Suppressor macrophage (primary cell): ENCODE results near the gene TRAPPC3L.

Experiments used
- DNase-seq, 4 experiments: peaks; one replicate each; pipeline ENCODE4 v3.0.0-alpha.2; 2020 to 2022

The TRAPPC3L gene

DNA sequence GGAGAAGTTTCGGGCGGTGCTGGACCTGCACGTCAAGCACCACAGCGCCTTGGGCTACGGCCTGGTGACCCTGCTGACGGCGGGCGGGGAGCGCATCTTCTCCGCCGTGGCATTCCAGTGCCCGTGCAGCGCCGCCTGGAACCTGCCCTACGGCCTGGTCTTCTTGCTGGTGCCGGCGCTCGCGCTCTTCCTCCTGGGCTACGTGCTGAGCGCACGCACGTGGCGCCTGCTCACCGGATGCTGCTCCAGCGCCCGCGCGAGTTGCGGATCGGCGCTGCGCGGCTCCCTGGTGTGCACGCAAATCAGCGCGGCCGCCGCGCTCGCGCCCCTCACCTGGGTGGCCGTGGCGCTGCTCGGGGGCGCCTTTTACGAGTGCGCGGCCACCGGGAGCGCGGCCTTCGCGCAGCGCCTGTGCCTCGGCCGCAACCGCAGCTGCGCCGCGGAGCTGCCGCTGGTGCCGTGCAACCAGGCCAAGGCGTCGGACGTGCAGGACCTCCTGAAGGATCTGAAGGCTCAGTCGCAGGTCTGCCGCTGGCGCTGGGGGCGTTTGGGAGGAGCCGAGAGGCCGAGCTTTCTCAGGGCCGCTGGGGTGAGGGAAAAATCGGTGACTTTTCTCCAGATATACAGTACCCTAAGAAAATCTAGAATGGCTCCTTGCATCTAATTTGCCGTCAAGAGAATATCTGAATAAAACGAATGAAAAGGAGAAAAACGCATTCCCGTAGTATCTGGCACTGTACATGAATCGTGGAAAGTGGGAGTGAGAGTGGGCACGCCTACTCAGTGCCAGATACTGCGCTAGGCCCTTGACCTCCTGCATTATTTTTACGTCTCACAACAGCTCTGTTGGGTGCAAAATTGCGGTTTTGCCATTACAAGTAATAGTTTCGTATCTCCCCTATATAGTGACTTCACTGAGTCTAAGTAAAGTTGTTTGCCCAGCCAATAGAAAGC is 83.3 kb downstream of the TRAPPC3L start:
- peak; percentile 43 to 81 (median 62) for DNase-seq

GRCh38 chr6:116461331-116461931 is 84.1 kb downstream of the TRAPPC3L start, which contains the start of gene CALHM6:
Gene CALHM6 (plus strand): TSS chr6:116461375. CDS start chr6:116461930, 555 bp downstream.
- peak in 1 of 4 experiments; percentile 6 for DNase-seq

- no peak for DNase-seq
These were observed 85.6 kb downstream of the TRAPPC3L start for GRCh38 chr6:116459927-116460326.

DNA sequence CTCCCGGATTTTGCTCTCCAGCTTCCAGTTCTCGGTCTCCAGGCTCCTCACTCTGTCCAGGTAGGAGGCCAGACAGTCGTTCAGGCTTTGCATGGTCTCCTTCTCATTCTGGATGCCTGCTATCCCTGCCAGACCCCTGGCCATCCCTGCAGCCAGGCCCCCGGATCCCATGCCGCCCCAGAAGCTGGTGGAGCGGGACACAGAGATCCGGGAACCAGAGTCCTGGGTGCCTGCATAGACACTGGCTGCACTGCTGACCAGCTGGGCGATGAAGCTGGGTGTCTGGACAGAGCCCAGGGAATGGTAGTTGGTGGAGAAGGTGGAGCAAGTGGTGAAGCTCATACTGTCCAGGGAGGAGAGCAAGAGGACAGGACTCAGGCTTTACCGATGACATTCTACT is 87.2 kb downstream of the TRAPPC3L start:
- DNase-seq, result no peak

GRCh38 chr6:116456927-116457326 is 88.6 kb downstream of the TRAPPC3L start:
- peak in 2 of 4 experiments; percentile 17 to 34 for DNase-seq

DNA sequence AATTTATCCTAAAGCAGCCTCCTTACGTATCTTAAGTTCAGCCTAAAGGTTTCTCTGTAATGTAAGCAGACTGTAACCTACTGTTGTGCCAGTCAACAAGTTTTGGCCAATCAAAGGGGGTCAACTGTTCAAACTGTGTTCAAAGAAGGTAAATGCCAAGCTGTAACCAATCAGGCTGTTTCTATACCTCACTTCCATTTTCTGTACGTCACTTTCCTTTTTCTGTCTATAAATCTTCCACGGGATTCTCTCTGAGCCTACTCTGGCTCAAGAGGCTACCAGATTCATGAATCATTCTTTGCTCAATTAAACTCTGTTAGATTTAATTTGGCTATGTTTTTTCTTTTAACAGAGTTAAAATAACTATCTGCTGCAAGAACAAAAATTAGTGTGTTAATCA is 89.4 kb downstream of the TRAPPC3L start:
- DNase-seq, result no peak

DNA sequence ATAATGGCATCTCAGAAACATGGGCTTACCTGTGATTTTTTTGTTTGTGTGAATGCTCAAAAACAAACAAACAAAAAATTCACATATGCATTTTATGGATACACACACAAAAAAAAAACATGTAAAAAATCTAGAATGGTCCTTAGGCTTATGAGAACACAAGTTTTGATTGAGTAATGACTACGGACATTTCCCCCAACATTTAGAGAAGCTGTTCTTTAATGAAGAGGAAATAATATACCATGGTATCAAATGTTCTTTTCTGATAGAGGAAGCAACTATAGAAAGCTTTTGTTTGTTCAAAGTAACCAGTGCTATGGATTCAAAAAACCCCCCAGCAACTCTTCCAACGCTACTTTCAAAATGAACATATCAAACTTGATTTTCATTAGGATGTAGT is 93.0 kb downstream of the TRAPPC3L start:
- DNase-seq, result peak in 2 of 4 experiments; percentile 60 to 61

DNA sequence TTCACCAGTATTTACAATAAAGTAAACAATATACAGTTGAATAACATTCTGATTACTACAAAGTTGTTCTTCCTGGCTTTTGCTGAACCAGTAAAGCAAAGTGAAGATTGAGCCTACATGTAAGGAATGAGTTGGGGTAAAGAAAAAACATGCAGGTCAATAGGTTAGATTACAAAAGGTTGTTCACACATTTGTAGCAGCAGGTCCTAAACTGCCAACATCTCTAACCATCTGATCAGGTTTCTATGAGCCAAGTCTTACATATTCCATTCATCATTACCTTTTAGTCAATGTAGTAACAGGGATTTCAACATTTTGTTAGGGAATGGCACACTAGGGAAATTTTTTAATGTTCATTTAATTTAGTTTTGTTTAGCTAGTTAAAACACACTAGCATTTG is 93.6 kb downstream of the TRAPPC3L start:
- DNase-seq, result no peak

- peak; percentile 53 to 85 (median 76) for DNase-seq
These were observed 94.4 kb downstream of the TRAPPC3L start for GRCh38 chr6:116450769-116451740.

GRCh38 chr6:116450185-116450710 is 95.2 kb downstream of the TRAPPC3L start:
- no peak for DNase-seq

DNA sequence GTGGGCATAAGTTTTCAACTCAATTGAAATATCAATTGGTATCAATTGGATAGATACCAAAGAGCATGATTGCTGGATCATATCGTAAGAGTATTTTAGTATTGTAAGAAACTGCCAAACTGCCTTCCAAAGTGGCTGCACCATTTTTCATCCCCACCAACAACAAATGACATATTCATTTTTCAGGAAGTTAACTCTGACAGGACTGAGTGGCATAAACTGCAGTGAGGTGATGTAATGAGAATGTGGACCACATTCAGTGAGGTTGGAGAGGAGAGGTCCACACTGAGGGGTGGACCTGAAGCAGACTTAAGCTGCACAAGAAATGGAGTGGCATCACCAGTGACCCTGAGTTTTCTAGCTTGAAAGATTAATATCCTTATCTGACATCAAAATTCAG is 95.9 kb downstream of the TRAPPC3L start:
- peak in 2 of 4 experiments; percentile 33 to 36 for DNase-seq

- DNase-seq, result peak; percentile 85 to 97 (median 88)
These were observed 97.9 kb downstream of the TRAPPC3L start for GRCh38 chr6:116447496-116448011.

DNA sequence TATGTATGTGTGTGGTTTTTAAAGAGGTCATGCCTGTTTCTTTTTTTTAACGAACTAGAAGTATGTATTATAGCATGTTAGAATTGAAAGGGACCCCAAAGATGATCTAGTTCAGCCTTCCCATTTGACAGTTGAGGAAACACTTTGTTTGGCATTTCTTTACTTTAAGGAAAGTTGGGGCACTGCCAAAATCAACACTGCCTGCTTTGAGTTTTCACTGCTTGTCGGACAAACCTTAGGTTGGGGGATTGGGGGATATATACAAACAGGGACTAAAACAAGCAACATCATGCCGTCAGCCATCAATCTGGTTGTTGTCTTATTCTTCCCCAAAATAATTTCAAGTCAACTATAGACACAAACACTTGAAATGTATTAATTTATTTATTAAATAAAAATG is 98.4 kb downstream of the TRAPPC3L start:
- no peak for DNase-seq

DNA sequence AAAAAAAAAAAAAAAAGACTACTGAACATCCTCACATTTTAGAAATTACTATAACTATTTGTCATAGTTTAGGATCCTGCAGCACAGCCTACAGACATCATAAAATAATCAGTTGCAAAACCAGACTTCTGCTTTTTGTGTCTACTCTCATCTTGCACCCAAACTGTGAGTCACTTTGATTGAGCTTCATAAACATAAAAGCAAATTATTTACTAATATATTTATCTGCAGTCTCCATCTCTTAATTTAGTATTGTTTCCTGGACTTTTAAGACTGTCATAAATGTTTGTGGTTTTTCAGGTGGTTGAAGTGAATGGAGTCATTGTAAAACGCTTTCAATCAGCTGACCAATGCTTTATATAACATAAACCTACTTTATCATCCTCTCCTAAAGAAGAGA is 99.1 kb downstream of the TRAPPC3L start:
- peak; percentile 51 to 91 (median 74) for DNase-seq

- DNase-seq, result peak; percentile 50 to 74 (median 72)
These were observed 100.4 kb downstream of the TRAPPC3L start for GRCh38 chr6:116445102-116445501.
